Activated CD8-positive, alpha-beta memory T cell treated with anti-CD3 and anti-CD28 coated beads, Interleukin-2, amount 50 U/mL, for 1 hour (primary cell): ENCODE data around the gene ORMDL2.
"Not testable (repeated sequence)": the region's sequence is repeated elsewhere in the genome, so short reads cannot be mapped to it uniquely, and the experiment has no call there.

Source experiments
- DNase-seq: peaks from one replicate; pipeline ENCODE4 v3.0.0-alpha.2; 2020; ENCODE audit errors: extremely low read depth

ORMDL2 gene

DNA sequence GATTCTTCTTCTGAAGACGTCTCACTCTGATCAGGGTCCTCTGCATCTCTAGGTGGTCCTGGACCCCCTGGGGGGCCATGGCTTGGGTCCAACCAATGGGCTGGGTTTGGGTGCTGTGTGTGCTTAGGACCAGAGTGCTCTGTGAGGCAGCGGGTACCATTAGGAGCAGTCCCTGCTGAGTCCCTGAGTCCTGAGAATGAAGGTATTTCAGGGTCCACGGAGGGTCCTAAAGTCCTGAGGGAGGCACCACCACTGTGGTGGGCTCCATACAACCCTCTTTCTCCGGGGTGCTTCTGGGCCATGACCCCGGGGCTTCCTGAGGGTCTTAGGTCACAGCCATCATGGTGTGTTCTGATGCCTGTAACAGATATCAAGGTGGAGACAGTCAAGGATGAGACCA lies 10.5 kb downstream of the ORMDL2 start:
- no peak for DNase-seq

DNA sequence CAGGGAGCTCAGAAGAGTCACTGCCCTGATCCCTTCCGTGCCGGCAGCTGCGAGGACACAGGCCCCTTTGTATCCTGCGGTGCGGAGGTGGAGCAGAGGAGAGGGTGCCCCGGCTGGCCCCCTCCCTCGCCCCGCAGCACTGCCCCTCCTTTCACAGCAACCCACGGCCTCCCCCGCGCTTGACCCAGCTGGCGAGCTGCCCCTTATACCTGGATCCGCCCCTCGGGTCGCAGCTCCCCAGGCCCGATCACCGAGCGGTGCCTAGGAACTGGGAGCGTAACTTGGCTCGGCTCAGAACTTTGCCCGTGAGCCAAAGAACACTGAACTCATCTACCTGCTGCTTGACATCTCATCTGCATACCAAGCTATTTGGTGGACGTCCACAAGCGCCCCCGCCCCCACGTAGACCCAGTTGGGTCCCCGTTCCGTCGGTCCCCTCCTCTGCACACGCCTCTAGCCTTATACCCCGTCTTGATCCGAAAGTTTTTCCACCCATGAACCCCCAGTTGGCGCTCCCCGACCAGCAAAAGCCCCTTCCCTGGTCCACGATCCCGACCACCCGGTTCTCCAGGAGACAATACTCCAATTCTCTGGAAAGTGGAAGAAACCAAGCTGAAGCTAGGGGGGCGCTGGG lies 12.2 kb downstream of the ORMDL2 start:
- DNase-seq, result no peak

GRCh38 chr12:55830601-55831446 lies 13.0 kb downstream of the ORMDL2 start:
- DNase-seq, result no peak

DNA sequence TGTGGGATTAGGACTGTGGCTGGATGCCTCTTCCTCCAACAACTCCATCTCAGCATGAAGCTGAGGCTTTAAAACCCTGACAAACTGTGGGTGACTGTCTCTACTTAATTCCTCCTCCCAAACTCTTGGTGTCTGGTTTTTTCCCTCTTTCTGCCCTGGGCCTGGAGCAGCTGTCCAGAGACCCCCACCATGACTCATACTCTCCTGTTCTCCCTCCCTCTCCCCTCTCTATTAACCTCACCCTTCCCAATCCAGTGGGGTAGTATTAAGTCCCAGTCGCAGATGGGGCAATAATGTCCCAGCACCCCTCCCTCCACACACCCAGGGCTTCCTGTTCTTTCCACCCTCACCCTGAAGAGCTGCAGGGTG lies 13.6 kb downstream of the ORMDL2 start:
- no peak for DNase-seq

GRCh38 chr12:55833056-55833455 lies 15.2 kb downstream of the ORMDL2 start:
- DNase-seq, result no peak

GRCh38 chr12:55834400-55834799 lies 16.6 kb downstream of the ORMDL2 start:
- DNase-seq, result not testable (repeated sequence)

- no peak for DNase-seq
Measured at GRCh38 chr12:55838361-55838760, 20.5 kb downstream of the ORMDL2 start.

DNA sequence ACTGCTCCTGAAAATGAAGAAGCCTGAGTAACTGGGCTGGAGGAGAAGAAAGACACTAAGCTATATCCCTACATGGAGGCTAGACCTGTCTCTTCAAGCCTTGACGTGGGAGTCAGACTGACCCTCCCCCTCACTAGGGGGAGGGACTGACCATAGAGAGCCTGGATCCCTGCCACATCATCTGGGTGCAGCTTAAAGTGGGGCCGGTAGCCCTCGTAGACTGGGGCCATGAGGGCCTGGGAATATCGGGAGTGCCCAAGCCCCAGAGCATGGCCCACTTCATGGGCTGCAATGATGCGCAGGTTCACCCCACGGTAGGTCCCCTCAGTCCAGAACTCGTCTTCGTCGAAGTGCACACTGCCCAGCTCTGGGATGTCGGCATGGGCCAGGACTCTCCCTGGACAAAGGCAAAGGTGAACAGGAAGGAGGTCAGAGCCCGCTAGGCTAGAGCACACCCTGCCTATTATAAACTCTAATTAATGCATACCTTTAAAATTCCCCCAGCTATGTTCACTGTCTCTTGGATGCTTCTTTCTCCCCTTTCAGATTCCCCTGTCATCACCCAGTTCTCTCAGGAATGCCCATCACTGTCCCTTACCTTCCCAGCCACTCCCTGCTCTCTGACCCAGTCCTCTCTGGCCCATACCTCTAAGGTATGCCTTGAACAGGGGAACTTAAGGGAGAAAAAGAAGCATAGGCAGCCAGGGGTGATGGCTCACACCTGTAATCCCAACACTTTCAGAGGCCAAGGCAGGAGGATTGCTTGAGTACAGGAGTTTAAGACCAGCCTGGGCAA lies 21.7 kb downstream of the ORMDL2 start:
- DNase-seq, result no peak

DNA sequence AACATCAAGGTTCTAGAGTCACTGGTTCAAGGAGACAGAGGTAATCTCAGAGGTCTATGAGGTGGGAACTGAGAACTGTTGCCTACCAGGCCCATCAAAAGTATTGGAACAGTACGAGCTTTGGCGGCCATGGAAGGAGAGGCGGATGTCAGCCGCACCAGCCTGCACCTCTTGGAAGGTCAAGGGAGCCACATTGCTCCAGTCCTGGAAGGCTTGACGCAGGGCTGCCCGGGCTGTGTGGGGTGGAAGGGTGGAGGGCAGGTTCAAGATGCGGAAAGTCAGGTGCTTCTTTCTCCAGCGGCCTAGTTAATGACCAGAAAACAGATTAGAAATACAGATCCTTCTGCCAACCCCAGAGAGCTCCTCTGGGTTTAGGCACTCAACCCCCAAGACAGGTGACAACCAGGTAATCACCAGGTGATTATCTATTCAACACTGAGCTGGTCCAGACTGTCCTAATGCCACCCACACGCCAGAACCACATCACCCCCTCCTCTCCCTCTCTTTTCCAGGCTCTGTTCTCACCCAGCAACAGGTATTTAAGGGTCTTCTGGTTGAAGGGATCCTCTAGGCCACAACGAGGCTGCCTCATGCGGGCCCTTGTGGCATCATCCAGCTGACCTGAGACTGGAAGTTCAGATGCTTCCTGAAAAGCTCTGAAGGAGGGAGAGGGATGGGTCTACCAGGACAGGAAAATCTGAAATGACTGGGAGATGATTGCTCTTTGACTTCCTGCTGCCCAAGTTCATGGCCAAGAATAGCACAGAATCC lies 22.9 kb downstream of the ORMDL2 start:
- no peak for DNase-seq

DNA sequence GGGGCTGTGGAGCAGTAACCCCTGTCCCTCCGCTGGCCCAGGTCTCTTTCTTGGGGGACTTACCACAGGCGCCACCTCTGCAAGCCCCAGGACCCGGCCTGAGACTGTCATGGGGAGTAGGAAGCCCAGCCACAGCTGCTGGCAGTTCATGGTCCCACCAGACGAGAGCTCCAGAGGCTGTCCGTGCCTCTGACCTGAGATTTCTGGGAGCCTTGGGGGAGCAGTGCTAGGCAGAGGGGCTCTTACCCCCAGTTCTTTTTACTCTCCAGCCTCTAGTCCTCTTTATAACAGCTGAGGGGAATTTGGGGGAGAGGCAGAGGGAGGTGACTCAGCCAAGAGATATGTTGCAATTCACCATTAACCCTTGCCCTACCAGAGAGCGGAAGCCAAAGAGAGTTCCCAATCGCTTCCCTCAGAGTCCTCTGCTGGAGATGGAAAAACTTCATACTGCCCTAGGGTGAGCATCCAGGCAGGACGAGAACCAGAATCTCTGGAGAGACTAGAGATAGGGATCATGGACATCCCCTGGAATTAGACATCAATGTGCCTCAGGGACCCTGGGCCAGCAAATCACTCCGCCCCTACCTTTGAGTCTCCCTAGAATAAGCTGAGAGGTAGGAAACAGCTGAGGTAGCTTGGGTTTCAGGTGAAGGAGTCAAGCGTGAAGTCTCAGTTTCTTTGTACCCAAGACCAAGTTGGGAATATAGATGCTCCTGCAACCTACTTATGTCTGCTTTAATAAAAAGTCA lies 25.0 kb downstream of the ORMDL2 start, which contains the start of gene MMP19:
Gene MMP19 (minus strand): TSS at position 256 of the 749 bp plus-strand sequence. CDS start 106 bp downstream, at position 150.
- DNase-seq, result no peak

DNA sequence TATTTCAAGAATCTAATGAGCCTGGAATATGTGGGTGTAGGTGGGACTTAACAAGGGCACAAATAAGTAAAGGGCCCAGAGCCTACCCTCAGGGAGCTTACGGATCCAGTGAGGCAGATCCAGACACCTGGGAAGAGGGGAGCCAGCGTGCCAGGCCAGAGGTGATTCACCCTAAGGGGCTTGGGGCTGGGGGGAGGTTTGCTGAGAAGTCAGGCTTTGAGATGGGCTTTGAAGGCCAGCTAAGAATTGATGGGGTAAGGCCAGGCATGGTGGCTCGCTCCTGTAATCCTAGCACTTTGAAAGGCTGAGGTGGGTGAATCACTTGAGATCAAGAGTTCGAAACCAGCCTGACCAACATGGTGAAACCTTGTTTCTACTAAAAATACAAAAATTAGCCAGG lies 25.6 kb downstream of the ORMDL2 start:
- DNase-seq, result no peak

DNA sequence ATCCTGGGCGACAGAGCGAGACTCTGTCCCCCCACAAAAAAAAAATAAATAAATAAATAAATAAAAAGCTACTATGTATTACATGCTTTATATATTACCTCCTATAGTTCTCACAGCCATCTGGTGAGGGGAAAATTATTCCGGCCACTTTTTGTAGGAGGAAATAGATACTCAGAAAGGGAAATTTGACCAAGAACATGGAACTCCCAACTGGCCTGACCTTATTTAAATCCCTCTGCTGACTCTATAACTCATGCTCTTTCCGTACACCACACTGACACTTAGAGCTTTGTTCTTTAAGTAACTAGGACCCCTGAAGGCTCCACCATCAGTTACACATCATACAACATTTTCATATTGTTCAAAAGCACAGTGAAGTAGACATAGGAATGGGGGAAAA lies 27.1 kb downstream of the ORMDL2 start:
- no peak for DNase-seq

DNA sequence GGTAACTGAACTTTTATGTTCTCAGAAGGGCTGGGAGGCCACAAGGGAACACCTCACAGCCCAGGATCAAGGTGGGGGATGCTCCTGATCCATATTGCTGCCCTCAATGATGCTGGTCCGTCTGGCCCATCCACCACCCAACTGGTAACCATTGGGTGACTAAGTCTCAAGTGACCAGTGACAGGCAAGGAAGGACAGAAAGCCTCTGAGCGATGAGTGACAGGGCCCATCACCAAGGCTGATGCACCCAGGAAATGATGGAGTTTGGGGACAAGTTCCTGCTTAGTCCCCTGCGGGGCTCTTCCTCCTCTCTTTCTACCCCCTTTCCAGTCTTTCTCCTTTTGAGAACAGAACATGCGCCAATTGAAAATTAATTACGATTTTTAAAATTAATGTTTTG lies 27.5 kb downstream of the ORMDL2 start:
- no peak for DNase-seq

GRCh38 chr12:55845785-55846496 lies 28.1 kb downstream of the ORMDL2 start:
- no peak for DNase-seq

DNA sequence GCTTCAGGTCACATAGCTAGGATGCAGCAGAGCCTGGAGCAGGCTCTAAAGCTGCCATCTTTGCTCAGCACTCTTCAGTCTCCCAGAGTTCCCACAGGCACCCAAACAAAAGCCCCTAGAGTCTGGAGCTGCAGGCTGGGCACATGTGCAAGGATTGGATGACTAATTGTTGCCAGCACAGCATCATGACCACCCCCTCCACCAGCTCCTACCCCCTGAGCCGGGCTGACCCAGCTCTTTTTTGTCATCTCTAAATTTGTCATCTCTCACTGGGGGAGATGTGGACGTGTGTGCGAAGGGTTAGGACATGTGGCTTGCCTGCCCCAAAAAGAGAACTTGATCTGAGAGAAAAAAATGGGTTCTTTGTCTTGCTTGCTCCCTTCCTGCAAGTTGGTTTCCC lies 29.2 kb downstream of the ORMDL2 start:
- no peak for DNase-seq

DNA sequence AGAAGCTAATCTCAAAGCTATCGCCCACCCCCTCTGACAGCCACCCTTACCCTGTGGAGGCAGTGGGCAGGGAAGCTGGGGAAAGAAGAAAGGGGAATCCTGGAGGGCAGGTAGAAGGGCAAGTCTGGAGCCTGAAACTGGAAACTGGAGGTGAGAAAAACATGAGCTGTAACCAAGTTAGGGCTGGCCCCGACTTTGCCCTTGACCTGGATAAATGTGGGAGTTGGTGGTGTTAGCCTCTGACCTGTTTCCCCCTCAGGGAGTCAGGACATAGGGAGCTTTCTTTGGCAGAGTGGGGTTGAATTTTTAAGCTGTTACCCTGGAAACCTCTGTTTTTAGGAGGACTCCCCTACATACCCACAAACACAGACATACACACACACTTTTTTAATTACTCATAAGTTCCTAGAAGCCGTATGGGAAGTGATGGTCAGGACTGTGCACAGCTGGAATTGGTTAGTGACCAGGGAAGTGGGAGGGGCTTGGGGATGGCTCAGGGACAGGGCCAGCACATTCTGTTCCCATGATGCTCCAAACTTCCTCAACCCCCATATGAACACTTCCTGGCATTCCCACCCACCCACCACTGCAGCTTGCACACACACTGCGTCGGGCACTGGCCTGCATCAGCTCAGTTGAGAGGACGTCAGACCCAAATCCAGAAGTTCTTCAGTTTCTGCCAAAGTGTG lies 29.9 kb downstream of the ORMDL2 start:
- DNase-seq, result no peak

GRCh38 chr12:55849616-55850343 lies 31.9 kb downstream of the ORMDL2 start:
- no peak for DNase-seq

DNA sequence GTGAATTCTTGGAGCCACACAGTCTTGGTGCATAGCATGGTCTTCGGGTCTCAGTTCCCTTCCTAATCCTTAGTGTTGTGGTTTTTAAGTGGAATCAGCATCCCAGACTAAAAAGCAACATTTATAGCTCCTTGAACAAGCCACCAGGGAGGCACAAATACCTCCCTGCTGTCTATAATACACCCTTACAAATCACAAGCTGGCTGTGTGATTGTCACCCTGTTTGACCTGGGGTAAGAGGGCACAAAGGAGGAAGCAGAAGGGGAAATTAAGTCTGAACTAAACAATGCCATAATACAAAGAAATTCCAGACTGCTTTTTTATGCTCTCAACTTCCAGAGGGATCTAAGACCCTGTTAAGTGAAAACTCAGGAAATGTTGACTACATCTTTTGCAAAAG lies 32.6 kb downstream of the ORMDL2 start:
- DNase-seq, result no peak

DNA sequence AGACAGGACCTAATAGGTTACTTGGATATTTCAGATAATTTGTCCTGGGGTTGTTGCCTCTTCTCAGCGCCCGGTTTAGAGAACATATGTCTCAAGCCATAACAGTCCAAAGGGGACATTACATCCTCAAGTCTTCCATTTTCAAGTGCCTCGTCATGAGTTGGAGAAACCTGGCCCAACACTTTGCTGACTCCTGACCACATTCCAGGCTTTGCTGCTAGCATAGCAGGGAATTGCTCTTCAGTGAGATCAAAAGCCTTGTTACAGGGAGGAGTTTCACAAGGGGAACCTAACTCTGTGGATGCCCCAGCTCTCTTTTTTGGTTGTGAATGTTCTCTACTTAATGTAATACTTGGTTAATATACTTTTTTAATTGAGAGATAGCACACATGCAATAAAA lies 33.1 kb downstream of the ORMDL2 start:
- DNase-seq, result no peak
